Muscle layer of colon (tissue), 2 donors: ENCODE data around the gene MRGPRF.
"Not testable (repeated sequence)": the region's sequence is repeated elsewhere in the genome, so short reads cannot be mapped to it uniquely, and the experiment has no call there.

Source experiments
- H3K27ac ChIP-seq: one replicate; pipeline ENCODE4 v1.7.0; 2013; ENCODE audit warnings: low read depth, mild to moderate bottlenecking, low read length, moderate library complexity
- H3K27me3 ChIP-seq, 2 donors: one replicate each; pipeline ENCODE4 v1.7.0; 2013; ENCODE audit warnings: low read length in 2 of 2, mild to moderate bottlenecking in 2 of 2; ENCODE audit not compliant: insufficient read depth in 2 of 2, control insufficient read depth in 1 of 2
- H3K36me3 ChIP-seq: one replicate; pipeline ENCODE4 v1.7.0; 2013; ENCODE audit warnings: mild to moderate bottlenecking, low read length; ENCODE audit not compliant: insufficient read depth
- H3K4me1 ChIP-seq: one replicate; pipeline ENCODE4 v1.7.0; 2013; ENCODE audit warnings: mild to moderate bottlenecking, low read length; ENCODE audit not compliant: insufficient read depth
- H3K4me3 ChIP-seq, 2 donors: one replicate each; pipeline ENCODE4 v1.7.0; 2013; ENCODE audit warnings: low read length in 2 of 2, low read depth in 1 of 2, mild to moderate bottlenecking in 1 of 2, moderate library complexity in 1 of 2
- H3K9ac ChIP-seq: one replicate; pipeline ENCODE4 v1.7.0; 2013; ENCODE audit warnings: low read length
- H3K9me3 ChIP-seq: one replicate; pipeline ENCODE4 v1.7.0; 2013; ENCODE audit warnings: mild to moderate bottlenecking, low read length
- donor health status: abdominal sarcoma.
- donor health status: Adenocarcinoma of cecum.

MRGPRF gene

GRCh38 chr11:68974421-68975194, 38.4 kb downstream of the MRGPRF start:
- no peaks in the 10 kb centered on the region for H3K27me3 ChIP-seq
- H3K4me3 ChIP-seq = no peak overlapping the region
- no peaks in the 10 kb centered on the region for H3K36me3 ChIP-seq
- no peaks in the 10 kb centered on the region for H3K9me3 ChIP-seq
- no peaks in the 10 kb centered on the region for H3K4me1 ChIP-seq
- no peak overlapping the region for H3K27ac ChIP-seq
- no peak overlapping the region for H3K9ac ChIP-seq

- not testable (repeated sequence) for H3K27ac ChIP-seq, H3K27me3 ChIP-seq, H3K4me3 ChIP-seq, H3K36me3 ChIP-seq, H3K9ac ChIP-seq, H3K4me1 ChIP-seq, H3K9me3 ChIP-seq
These were observed 39.3 kb downstream of the MRGPRF start for GRCh38 chr11:68973706-68974105.

- Histone ChIP-seq H3K4me3 (no peak overlapping the region), H3K36me3 (no peaks in the 10 kb centered on the region), H3K9me3 (no peaks in the 10 kb centered on the region)
These were observed 39.8 kb downstream of the MRGPRF start for GRCh38 chr11:68973219-68973618.

GRCh38 chr11:68970921-68971636, 42.0 kb downstream of the MRGPRF start:
- Histone ChIP-seq H3K9me3 (no peaks in the 10 kb centered on the region), H3K9ac (no peak overlapping the region), H3K4me3 (no peak overlapping the region), H3K27me3 (no peaks in the 10 kb centered on the region), H3K36me3 (no peaks in the 10 kb centered on the region), H3K4me1 (no peaks in the 10 kb centered on the region), H3K27ac (no peak overlapping the region)

More at GRCh38 chr11:68973219-68973618, 39.8 kb downstream of the MRGPRF start:
- no peak overlapping the region for H3K27ac ChIP-seq
- H3K9ac ChIP-seq = no peak overlapping the region
- no peaks in the 10 kb centered on the region for H3K27me3 ChIP-seq
- no peaks in the 10 kb centered on the region for H3K4me1 ChIP-seq

GRCh38 chr11:68969386-68969785, 43.7 kb downstream of the MRGPRF start:
- H3K27ac ChIP-seq = no peak overlapping the region
- no peak overlapping the region for H3K9ac ChIP-seq
- no peaks in the 10 kb centered on the region for H3K4me1 ChIP-seq
- no peak overlapping the region for H3K4me3 ChIP-seq
- H3K9me3 ChIP-seq = no peaks in the 10 kb centered on the region
- H3K36me3 ChIP-seq = no peaks in the 10 kb centered on the region
- no peaks in the 10 kb centered on the region for H3K27me3 ChIP-seq

- Histone ChIP-seq H3K4me3 (no peak overlapping the region), H3K9me3 (no peaks in the 10 kb centered on the region), H3K9ac (no peak overlapping the region), H3K36me3 (no peaks in the 10 kb centered on the region), H3K27me3 (no peaks in the 10 kb centered on the region), H3K4me1 (no peaks in the 10 kb centered on the region), H3K27ac (no peak overlapping the region)
These were observed 44.5 kb downstream of the MRGPRF start for GRCh38 chr11:68968306-68969250.

- Histone ChIP-seq H3K9ac (no peak overlapping the region), H3K9me3 (no peaks in the 10 kb centered on the region), H3K36me3 (no peaks in the 10 kb centered on the region), H3K27ac (no peak overlapping the region), H3K27me3 (no peaks in the 10 kb centered on the region), H3K4me1 (no peaks in the 10 kb centered on the region), H3K4me3 (no peak overlapping the region)
These were observed 45.9 kb downstream of the MRGPRF start for GRCh38 chr11:68966894-68967780.

GRCh38 chr11:68965901-68966853, 46.9 kb downstream of the MRGPRF start:
- Histone ChIP-seq H3K36me3 (no peaks in the 10 kb centered on the region), H3K4me3 (no peak overlapping the region), H3K27me3 (no peaks in the 10 kb centered on the region), H3K9ac (no peak overlapping the region), H3K27ac (no peak overlapping the region), H3K9me3 (no peaks in the 10 kb centered on the region), H3K4me1 (no peaks in the 10 kb centered on the region)

GRCh38 chr11:68963779-68964178, 49.3 kb downstream of the MRGPRF start:
- Histone ChIP-seq H3K36me3 (no peaks in the 10 kb centered on the region), H3K4me3 (no peak overlapping the region), H3K27me3 (no peaks in the 10 kb centered on the region), H3K4me1 (no peaks in the 10 kb centered on the region), H3K27ac (no peak overlapping the region), H3K9ac (no peak overlapping the region), H3K9me3 (no peaks in the 10 kb centered on the region)
